HG03432 (cell line): Measurements from ENCODE around the gene THSD7A.
"Not testable (repeated sequence)": the region's sequence is repeated elsewhere in the genome, so short reads cannot be mapped to it uniquely, and the experiment has no call there.

Experiments
- ATAC-seq: cut with Tn5 transposase; IDR thresholded peaks from one replicate; pipeline ENCODE4 v1.9.1; 2021; ENCODE audit warnings: mild to moderate bottlenecking, moderate library complexity; ENCODE audit not compliant: unreplicated experiment

The THSD7A gene

GRCh38 chr7:11469028-11469745 is 362.8 kb downstream of the THSD7A start:
- ATAC-seq, result no peak

DNA sequence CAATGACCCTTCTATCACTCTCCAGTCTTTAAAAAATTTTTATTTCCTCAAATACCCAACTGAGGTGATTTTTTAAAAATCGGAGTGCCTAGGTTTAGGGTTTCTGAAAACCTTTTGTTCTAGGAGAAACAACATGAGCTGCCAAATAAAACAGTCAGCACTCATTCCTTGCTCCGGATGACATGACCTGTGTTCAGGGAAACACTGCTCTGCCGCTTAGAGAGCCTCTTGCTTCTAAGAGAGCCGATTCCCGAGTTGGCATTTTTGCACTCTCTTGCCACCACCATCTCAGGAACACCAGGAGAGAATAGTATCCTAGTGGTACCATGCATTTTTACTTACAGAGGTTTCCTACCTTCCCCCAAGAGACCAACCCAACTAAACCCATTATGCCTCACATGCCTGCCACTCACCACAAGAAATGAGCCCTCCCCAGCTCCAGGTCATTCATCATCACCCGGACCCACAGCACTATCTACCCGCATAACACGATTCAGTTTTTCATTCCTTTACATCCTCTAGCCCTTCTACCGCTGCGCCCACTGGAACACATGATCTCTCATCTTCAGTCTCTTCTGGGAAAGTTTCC is 365.4 kb downstream of the THSD7A start:
- no peak for ATAC-seq

DNA sequence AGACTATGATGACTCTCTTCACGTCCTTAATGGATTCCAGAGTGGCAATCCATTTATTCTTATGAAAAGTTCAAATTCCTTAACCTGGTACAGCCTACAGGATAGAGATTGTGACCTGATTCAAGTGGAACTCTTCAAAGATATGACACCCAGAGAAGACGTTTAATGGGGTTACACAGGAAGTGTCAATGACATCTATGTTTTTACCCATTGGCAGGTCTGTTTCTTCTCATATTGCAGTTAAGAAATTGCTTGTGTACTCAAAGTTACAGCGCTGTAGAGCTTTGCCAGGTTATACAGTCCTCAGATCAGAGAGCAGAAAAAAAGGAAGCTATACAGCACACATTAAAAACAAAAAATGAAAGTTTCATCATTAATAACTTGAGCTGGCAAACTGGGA is 367.4 kb downstream of the THSD7A start:
- ATAC-seq, result no peak

GRCh38 chr7:11461946-11462345 is 370.1 kb downstream of the THSD7A start:
- no peak for ATAC-seq

GRCh38 chr7:11458736-11459483 is 373.1 kb downstream of the THSD7A start:
- peak; percentile 70 for ATAC-seq

DNA sequence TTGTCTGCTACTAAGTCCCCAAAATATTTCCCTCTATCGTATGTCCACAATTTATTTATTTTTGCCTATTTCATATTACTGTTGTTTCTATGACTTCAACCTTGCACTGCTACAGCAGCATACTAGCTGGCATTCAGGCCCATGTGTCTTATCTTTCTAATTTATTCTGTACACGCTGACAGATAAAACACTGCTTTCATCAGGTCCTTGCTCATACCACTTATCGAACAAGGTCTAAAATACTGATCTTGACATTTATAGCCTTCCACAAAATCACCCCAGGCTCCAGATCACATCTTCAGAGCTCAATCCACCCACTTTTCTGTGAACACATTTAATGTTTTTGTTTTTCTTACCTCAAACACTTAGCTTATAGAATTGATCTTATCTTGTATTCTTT is 374.6 kb downstream of the THSD7A start:
- ATAC-seq, result no peak

GRCh38 chr7:11456574-11456973 is 375.4 kb downstream of the THSD7A start:
- ATAC-seq, result no peak

- no peak for ATAC-seq
Observed at GRCh38 chr7:11452476-11452875, 379.5 kb downstream of the THSD7A start.

DNA sequence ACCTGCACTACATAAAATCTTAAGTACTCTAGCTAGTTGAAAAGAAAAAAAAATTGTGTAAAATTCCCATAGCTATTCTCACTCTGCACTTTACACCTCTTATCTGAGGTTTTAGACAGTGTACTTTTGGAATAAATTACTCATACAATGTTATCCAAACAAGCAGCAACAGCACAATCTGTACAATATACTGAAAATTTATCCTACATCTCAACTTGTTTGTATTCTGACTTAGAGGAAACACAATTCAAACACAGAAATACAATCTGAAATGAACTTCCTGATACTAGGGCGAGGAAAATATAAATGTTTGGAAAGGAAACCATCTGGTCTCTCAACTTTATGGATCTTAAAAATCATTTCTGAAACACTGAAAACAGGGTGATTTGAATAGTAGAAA is 381.7 kb downstream of the THSD7A start:
- ATAC-seq, result no peak

- no peak for ATAC-seq
Observed at GRCh38 chr7:11449316-11449715, 382.7 kb downstream of the THSD7A start.

DNA sequence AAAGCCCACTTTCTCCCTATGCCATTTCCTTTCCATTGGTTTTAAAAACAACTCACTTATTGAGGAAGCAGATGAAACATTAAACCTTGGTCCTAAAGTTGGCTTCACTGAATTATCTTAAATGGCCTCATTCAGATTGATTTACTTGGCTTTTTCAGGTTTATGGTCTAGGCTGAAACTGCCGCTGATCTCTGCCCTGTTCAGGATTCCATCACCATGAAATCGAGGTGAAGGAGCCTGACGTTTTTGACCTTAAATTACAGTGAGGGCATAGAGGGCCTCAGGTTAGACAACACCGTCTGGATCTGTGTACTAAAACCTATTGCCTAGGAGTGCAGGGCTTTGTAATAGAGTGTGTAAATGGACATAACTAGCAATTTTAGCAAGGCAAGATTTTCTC is 383.7 kb downstream of the THSD7A start:
- ATAC-seq, result no peak

GRCh38 chr7:11447106-11447505 is 384.9 kb downstream of the THSD7A start:
- ATAC-seq, result no peak

DNA sequence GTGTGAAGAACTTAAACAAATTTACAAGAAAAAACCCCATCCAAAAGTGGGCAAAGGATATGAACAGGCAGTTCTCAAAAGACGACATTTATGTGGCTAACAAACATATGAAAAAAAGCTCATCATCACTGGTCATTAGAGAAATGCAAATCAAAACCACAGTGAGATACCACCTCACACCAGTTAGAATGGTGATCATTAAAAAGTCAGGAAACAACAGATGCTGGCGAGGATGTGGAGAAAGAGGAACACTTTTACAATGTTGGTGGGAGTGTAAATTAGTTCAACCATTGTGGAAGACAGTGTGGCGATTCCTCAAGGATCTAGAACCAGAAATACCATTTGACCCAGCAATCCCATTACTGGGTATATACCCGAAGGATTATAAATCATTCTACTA is 388.1 kb downstream of the THSD7A start:
- ATAC-seq, result not testable (repeated sequence)

GRCh38 chr7:11437994-11438393 is 394.0 kb downstream of the THSD7A start:
- ATAC-seq, result no peak

- ATAC-seq, result no peak
Observed at GRCh38 chr7:11436773-11437524, 395.0 kb downstream of the THSD7A start.

GRCh38 chr7:11436316-11436715 is 395.7 kb downstream of the THSD7A start:
- no peak for ATAC-seq

GRCh38 chr7:11434366-11434765 is 397.6 kb downstream of the THSD7A start:
- no peak for ATAC-seq

GRCh38 chr7:11430841-11431240 is 401.2 kb downstream of the THSD7A start:
- ATAC-seq, result no peak

DNA sequence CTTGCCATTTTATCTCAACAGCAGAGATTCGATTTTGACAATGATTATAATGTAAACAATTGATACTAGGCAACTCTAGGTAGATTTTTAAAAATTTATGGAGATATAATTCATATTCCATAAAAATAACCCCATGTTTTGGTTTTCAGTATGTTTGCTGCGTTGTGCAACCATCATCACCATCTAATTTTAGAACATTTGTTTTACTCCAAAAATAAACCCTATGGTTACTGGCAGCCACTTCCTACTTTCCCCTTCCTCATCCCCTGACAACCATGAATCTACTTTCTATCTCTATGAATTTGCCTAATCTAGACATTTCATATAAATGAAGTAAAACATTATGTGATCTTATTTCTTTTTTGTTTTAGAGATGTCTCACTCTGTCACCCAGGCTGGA is 401.9 kb downstream of the THSD7A start:
- no peak for ATAC-seq

DNA sequence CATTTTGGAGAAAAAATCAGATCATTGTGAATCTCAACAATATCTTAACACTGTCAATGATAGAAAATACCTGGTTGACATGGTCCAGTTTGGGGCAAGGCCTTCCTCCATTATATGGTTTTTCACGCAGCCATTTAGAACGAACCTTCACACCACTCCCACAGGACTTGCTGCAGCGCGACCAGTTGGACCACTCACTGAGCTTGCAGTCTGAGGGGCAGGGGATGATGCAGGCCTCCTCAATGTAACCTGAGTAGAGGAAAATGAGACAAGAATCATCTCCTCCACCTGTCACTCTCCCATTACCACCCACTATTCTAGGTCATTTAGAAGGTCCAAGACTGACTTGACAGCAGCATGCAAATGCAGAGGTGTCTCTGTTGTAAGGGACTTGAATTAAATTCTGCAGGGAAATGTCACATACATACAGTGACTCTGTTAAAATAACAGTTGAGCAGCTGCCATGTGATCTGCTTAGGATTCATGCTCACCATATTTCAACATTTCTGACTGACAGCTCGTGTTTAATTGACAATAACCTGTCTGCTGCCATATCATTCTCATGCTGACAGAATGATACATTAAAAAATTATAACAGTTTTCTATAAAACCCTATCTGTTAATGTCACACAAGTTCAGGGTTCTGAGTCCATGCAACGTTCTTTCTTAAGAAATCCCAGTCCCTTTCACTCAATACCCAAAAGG is 403.0 kb downstream of the THSD7A start:
- no peak for ATAC-seq
